ENCODE data around the gene LIMA1. TPM values are rescaled to one million over a fixed set of nuclear protein-coding genes. Genes with fewer than 3 reads are reported as not detected.

The LIMA1 gene
- total RNA-seq, 4 donors from 2014 or later, result 85.0 to 140 (median 116) TPM

DNA sequence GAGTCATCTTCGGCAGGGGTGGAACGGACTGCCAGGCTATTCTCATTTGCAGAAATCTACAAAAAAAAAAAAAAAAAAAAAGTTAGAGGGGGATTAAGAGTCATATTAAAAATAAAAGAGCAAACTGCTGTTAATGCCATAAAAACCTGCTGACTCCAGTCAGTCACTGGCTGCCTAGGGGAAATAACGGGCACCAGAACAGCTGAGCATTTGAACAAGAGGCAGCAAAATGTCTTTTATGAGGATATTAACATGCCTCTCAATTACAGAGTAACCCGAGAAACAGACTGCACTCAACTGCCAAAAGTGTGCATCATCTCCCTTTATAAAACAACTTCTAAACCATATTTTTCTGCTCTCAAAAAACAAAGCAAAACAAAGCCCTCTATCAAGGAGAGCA, 87.5 kb downstream of the LIMA1 start:
- H3K4me3 ChIP-seq, result no peak overlapping the region
- no peaks in the 10 kb centered on the region for H3K36me3 ChIP-seq
- intact Hi-C loops (cut with DNase I; ENCODE audit: low total_unique reads), result no loop called here
- H3K9me3 ChIP-seq, result no peaks in the 10 kb centered on the region
- peak in 1 of 2 donors; percentile 44 for DNase-seq
- no peaks in the 10 kb centered on the region for H3K27me3 ChIP-seq
- no peak for TF ChIP-seq POLR2A (IDR thresholded peaks at IDR 0.05)
- TF ChIP-seq, protein P1, sequence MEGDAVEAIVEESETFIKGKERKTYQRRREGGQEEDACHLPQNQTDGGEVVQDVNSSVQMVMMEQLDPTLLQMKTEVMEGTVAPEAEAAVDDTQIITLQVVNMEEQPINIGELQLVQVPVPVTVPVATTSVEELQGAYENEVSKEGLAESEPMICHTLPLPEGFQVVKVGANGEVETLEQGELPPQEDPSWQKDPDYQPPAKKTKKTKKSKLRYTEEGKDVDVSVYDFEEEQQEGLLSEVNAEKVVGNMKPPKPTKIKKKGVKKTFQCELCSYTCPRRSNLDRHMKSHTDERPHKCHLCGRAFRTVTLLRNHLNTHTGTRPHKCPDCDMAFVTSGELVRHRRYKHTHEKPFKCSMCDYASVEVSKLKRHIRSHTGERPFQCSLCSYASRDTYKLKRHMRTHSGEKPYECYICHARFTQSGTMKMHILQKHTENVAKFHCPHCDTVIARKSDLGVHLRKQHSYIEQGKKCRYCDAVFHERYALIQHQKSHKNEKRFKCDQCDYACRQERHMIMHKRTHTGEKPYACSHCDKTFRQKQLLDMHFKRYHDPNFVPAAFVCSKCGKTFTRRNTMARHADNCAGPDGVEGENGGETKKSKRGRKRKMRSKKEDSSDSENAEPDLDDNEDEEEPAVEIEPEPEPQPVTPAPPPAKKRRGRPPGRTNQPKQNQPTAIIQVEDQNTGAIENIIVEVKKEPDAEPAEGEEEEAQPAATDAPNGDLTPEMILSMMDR (IDR thresholded peaks at IDR 0.05), result no peak
- no peaks in the 10 kb centered on the region for H3K4me1 ChIP-seq
- H3K27ac ChIP-seq, result peak overlapping the region; percentile 62 to 80

DNA sequence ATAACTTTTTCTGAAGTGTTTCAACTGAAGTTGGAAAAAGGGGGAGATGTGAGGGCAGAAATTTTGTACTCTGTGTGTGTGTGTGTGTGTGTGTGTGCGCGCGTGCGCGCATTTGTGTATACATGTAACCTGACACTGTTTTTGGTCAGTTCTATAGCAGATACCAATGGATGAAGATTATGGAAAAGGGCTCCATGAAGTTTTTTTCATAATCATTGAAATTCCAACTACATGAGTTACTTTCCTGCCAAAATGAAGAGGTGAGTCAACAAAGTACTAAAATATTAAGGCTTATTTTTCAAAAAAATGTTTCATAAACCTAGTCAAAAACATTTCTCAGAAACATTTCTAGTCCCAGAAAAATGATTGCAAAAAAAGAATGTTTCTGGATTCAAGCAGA, 90.4 kb downstream of the LIMA1 start:
- Histone ChIP-seq H3K4me1 (peaks cover 0 to 4% of the 10 kb centered on the region in 2 donors), H3K9me3 (no peaks in the 10 kb centered on the region), H3K27ac (no peak overlapping the region), H3K27me3 (no peaks in the 10 kb centered on the region), H3K4me3 (no peak overlapping the region), H3K36me3 (no peaks in the 10 kb centered on the region)
- no peak for TF ChIP-seq POLR2A (IDR thresholded peaks at IDR 0.05)
- TF ChIP-seq, protein P1 (IDR thresholded peaks at IDR 0.05), result no peak
- DNase-seq, result no peak
- intact Hi-C loops (cut with DNase I; ENCODE audit: low total_unique reads), result no loop called here

DNA sequence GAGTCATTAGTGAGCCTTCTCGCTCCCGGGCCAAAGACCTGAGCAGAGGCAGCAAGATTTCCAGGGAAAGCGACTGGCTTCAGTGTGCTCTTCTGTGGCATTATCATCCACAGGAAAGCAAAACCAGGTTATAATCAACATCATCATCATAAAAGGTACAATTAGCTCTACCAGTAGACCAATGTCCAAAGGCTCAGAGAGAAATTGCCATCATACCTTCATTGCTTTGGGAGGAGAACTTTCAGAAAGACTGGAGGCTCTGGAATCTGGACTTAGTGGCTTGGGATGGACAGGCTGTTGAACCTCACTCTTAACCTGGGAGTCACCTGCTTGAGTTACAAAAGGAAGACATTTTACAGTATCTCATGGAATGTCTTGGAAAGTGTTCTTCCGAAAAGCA, 91.1 kb downstream of the LIMA1 start:
- DNase-seq, result no peak
- H3K36me3 ChIP-seq, result no peaks in the 10 kb centered on the region
- intact Hi-C loops (cut with DNase I; ENCODE audit: low total_unique reads), result no loop called here
- H3K9me3 ChIP-seq, result no peaks in the 10 kb centered on the region
- peaks cover 0 to 4% of the 10 kb centered on the region in 2 donors for H3K4me1 ChIP-seq
- no peak overlapping the region for H3K27ac ChIP-seq
- H3K27me3 ChIP-seq, result no peaks in the 10 kb centered on the region
- H3K4me3 ChIP-seq, result no peak overlapping the region
- TF ChIP-seq POLR2A (IDR thresholded peaks at IDR 0.05), result no peak
- TF ChIP-seq, protein P1 (IDR thresholded peaks at IDR 0.05), result no peak

DNA sequence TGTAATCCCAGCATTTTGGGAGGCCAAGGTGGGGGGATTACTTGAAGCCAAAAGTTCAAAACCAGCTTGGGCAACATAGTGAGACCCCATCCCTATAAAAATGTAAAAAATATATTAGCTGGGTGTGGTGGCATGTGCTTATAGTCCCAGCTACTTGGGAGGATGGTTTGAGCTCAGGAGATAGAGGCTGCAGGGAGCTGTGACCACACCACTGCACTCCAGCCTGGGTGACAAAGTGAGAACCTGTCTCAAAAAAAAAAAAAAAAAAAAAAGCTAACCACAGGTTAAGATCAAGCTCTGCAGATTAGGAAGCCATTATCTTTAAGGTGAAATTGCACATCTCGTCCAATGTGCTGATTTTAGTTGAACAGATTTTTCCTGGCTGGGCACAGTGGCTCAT, 92.5 kb downstream of the LIMA1 start:
- peaks cover 3 to 11% of the 10 kb centered on the region in 2 donors for H3K4me1 ChIP-seq
- H3K27ac ChIP-seq, result no peak overlapping the region
- DNase-seq, result no peak
- H3K4me3 ChIP-seq, result no peak overlapping the region
- no peaks in the 10 kb centered on the region for H3K27me3 ChIP-seq
- H3K9me3 ChIP-seq, result no peaks in the 10 kb centered on the region
- intact Hi-C loops (cut with DNase I; ENCODE audit: low total_unique reads), result no loop called here
- H3K36me3 ChIP-seq, result no peaks in the 10 kb centered on the region
- no peak for TF ChIP-seq POLR2A (IDR thresholded peaks at IDR 0.05)
- TF ChIP-seq, protein P1 (IDR thresholded peaks at IDR 0.05), result no peak

DNA sequence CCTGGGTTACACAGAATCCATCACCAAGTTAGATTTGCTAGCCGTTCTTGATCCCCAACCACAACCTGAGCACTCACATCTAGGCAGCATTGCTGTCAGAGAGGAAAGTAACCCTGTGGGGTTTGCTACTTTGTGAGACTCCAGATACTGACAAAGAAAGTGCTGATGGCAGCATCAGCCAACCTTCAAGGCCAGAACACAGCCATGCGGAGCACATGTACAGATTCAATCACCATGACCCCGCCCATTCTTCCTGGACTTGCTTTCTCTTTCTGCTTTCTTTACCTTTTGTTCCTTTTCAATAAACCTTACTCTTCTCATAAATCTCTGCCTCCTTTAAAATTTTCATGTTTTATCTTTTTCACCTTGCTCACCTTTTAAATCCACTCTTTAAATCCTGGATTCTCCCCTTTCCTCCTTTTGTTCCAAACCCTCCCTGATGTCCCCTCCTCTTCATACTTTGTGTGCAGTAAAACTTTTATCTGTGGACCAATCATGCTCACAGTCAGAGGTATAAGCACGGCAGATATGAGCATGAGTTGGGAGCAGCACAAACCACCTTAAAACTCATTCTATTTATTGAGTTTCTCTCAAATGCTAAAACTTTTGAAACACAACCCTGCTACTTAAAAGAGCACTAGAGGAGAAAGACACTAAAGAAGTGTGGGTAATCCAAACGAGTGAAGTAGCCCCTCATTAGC, 94.3 kb downstream of the LIMA1 start:
- no peak for DNase-seq
- H3K27ac ChIP-seq, result peak overlapping the region in 1 of 2 donors; percentile 53
- no peaks in the 10 kb centered on the region for H3K36me3 ChIP-seq
- no peaks in the 10 kb centered on the region for H3K27me3 ChIP-seq
- intact Hi-C loops (cut with DNase I; ENCODE audit: low total_unique reads), result no loop called here
- no peak for TF ChIP-seq POLR2A (IDR thresholded peaks at IDR 0.05)
- TF ChIP-seq, protein P1 (IDR thresholded peaks at IDR 0.05), result no peak
- no peaks in the 10 kb centered on the region for H3K9me3 ChIP-seq
- no peak overlapping the region for H3K4me3 ChIP-seq
- H3K4me1 ChIP-seq, result peaks cover 10 to 11% of the 10 kb centered on the region in 2 donors
